ENCODE measurements around the gene SEMA5A. TPM values are rescaled to one million over a fixed set of nuclear protein-coding genes. Genes with fewer than 3 reads are reported as not detected.

SEMA5A gene
- total and polyA plus RNA-seq, 2 of the 13 experiments (the other 11 are each of a cell fraction or from before 2014, with no cell fraction given) = 0.01 TPM; not detected in 1

DNA sequence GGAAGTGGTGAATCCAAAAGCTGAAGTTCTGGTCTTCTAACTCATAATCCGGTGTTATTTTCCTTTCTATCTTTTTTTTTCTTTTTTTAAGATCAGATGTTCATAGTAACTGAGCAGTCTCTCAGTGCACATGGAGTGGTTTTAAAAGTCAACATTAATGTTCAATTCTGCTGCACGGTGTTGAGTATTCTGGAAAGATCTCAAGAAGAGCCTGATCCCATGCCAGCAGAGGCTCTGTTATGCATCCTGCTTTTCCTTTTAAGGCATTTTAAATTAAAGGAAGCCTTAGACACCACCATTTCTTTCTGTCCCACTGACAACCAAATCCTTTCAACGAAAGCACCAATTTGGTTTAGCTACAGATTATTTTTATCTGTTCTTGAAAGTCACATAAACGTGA is 33.4 kb downstream of the SEMA5A start:
- Histone ChIP-seq H2AFZ (ENCODE audit: low read length) (no peak overlapping the region), H3K79me2 (ENCODE audit: insufficient read depth, low read length) (no peaks in the 10 kb centered on the region), H3K9me3 (ENCODE audit: low read length) (no peaks in the 10 kb centered on the region), H4K20me1 (ENCODE audit: insufficient read depth, low read length) (no peaks in the 10 kb centered on the region), H3K4me1 (ENCODE audit: insufficient read depth, low read length) (no peaks in the 10 kb centered on the region), H3K36me3 (replicated peaks in 1 of 2; ENCODE audit: control insufficient read depth in 1 of 2, insufficient read depth in 2 of 2, low read length in 2 of 2) (no peaks in the 10 kb centered on the region), H3K27me3 (ENCODE audit: control insufficient read depth in 1 of 2, insufficient read depth in 2 of 2, low read length in 2 of 2) (no peaks in the 10 kb centered on the region; a peak in 1 of 5 replicates), H3K4me3 (replicated peaks in 1 of 3; ENCODE audit: insufficient read depth in 1 of 3, low read depth in 2 of 3, low read length in 3 of 3) (no peak overlapping the region), H3K4me2 (ENCODE audit: low read depth, low read length) (no peak overlapping the region), H3K9ac (ENCODE audit: insufficient read depth, low read depth, low read length) (no peak overlapping the region), H3K27ac (ENCODE audit: extremely low read length, insufficient read depth, low read length) (no peak overlapping the region)
- ChIA-PET CTCF (ENCODE audit: low intra/inter-chr PET ratio, low total read pairs) (no interaction called here), POLR2A (no interaction called here)
- WGBS (ENCODE audit: low lambda C conversion rate) = 3% methylated on average over 4 of the region's 4 CpGs
- in situ Hi-C loops (cut with HindIII; ENCODE audit: extremely low pct_ligation_motif_present, low pct_unique_long_range_greater_than_20kb) (no loop called here), intact Hi-C loops (cut with micrococcal nuclease; ENCODE audit: unreplicated experiment) (no loop called here)
- ATAC-seq (no peak), FAIRE-seq (no peak), DNase-seq (ENCODE audit: low spot score) (no peak)
- TF ChIP-seq, protein P1, sequence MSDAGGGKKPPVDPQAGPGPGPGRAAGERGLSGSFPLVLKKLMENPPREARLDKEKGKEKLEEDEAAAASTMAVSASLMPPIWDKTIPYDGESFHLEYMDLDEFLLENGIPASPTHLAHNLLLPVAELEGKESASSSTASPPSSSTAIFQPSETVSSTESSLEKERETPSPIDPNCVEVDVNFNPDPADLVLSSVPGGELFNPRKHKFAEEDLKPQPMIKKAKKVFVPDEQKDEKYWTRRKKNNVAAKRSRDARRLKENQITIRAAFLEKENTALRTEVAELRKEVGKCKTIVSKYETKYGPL (CRISPR knock-in tag; IDR thresholded peaks at IDR 0.05) = no peak
- TF ChIP-seq NAIF1 (CRISPR knock-in tag; IDR thresholded peaks at IDR 0.05; ENCODE audit: borderline replicate concordance) (no peak), ZNF569 (CRISPR knock-in tag; IDR thresholded peaks at IDR 0.05; ENCODE audit: borderline replicate concordance) (no peak), ZNF260 (CRISPR knock-in tag; IDR thresholded peaks at IDR 0.05; ENCODE audit: borderline replicate concordance, low read depth) (no peak), SRSF1 (optimal IDR thresholded peaks at IDR 0.05; ENCODE audit: low read depth, low read length) (no peak), RXRB (CRISPR knock-in tag; IDR thresholded peaks at IDR 0.05; ENCODE audit: borderline replicate concordance) (no peak), HOXD1 (CRISPR knock-in tag; IDR thresholded peaks at IDR 0.05) (no peak), NRL (CRISPR knock-in tag; IDR thresholded peaks at IDR 0.05; ENCODE audit: borderline replicate concordance) (no peak), ZBTB20 (CRISPR knock-in tag; IDR thresholded peaks at IDR 0.05; ENCODE audit: borderline replicate concordance, low read depth) (no peak), ZSCAN20 (CRISPR knock-in tag; IDR thresholded peaks at IDR 0.05; ENCODE audit: borderline replicate concordance) (no peak)
- TF ChIP-seq, protein P2, sequence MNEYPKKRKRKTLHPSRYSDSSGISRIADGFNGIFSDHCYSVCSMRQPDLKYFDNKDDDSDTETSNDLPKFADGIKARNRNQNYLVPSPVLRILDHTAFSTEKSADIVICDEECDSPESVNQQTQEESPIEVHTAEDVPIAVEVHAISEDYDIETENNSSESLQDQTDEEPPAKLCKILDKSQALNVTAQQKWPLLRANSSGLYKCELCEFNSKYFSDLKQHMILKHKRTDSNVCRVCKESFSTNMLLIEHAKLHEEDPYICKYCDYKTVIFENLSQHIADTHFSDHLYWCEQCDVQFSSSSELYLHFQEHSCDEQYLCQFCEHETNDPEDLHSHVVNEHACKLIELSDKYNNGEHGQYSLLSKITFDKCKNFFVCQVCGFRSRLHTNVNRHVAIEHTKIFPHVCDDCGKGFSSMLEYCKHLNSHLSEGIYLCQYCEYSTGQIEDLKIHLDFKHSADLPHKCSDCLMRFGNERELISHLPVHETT (CRISPR knock-in tag; conservative IDR thresholded peaks at IDR 0.05) = no peak
- BruUV-seq (replicated peaks) = no TSS peak
